ENCODE results near the gene CCDC77.

GRCh38 chr12:454833-455232, 53.4 kb downstream of the CCDC77 start:
- TF ChIP-seq POLR2AphosphoS5 (IDR thresholded peaks at IDR 0.05; ENCODE audit: borderline replicate concordance, low read depth, low read length) (no peak), EZH2 (IDR thresholded peaks at IDR 0.05) (no peak), FOXP2 (optimal IDR thresholded peaks at IDR 0.05; ENCODE audit: control extremely low read depth, extremely low read length, insufficient read depth) (no peak)
